Hepatocyte (in vitro differentiated cells): ENCODE measurements around the gene LTF. TPM values are rescaled to one million over a fixed set of nuclear protein-coding genes. Genes with fewer than 3 reads are reported as not detected.
A peak's percentile ranks its signal among the peaks of the same experiment; 100 is the strongest.

ENCODE experiments used
- DNase-seq: peaks from one replicate; pipeline ENCODE4 v3.0.0-alpha.2; 2016; ENCODE audit warnings: low spot score
- H2AFZ ChIP-seq: fragments of 200-600 bp; sonication (generic); 2 replicates; pipeline ENCODE4 v1.6.0; 2016; ENCODE audit warnings: antibody characterized with exemption, mild to moderate bottlenecking
- H3K27ac ChIP-seq: fragments of 200-600 bp; sonication (generic); 2 replicates; pipeline ENCODE4 v1.5.1; 2016; ENCODE audit warnings: mild to moderate bottlenecking
- H3K27me3 ChIP-seq: fragments of 200-600 bp; sonication (generic); 2 replicates; pipeline ENCODE4 v1.6.1; 2016
- H3K36me3 ChIP-seq: fragments of 200-600 bp; sonication (generic); replicated peaks from 2 replicates; pipeline ENCODE4 v1.5.1; 2016; ENCODE audit warnings: low read depth; ENCODE audit not compliant: insufficient read depth
- H3K4me1 ChIP-seq: fragments of 200-600 bp; sonication (generic); 2 replicates; pipeline ENCODE4 v1.5.1; 2016; ENCODE audit warnings: mild to moderate bottlenecking, moderate library complexity; ENCODE audit not compliant: insufficient read depth
- H3K4me2 ChIP-seq: fragments of 200-600 bp; sonication (generic); 2 replicates; pipeline ENCODE4 v1.6.0; 2016
- H3K4me3 ChIP-seq: fragments of 200-600 bp; sonication (generic); 2 replicates; pipeline ENCODE4 v1.5.1; 2016; ENCODE audit warnings: mild to moderate bottlenecking
- H3K79me2 ChIP-seq: fragments of 200-600 bp; sonication (generic); 2 replicates; pipeline ENCODE4 v1.6.0; 2017; ENCODE audit warnings: mild to moderate bottlenecking
- H3K9me2 ChIP-seq: fragments of 200-600 bp; sonication (generic); replicated peaks from 2 replicates; pipeline ENCODE4 v1.6.0; 2017; ENCODE audit warnings: mild to moderate bottlenecking; ENCODE audit not compliant: insufficient read depth
- H3K9me3 ChIP-seq: fragments of 200-600 bp; sonication (generic); 2 replicates; pipeline ENCODE4 v1.5.1; 2016; ENCODE audit warnings: low read depth, mild to moderate bottlenecking
- H4K20me1 ChIP-seq: fragments of 200-600 bp; sonication (generic); 2 replicates; pipeline ENCODE4 v1.6.0; 2016; ENCODE audit warnings: mild to moderate bottlenecking; ENCODE audit not compliant: insufficient read depth, poor library complexity, severe bottlenecking
- CTCF ChIP-seq: fragments of 200-600 bp; sonication (generic); IDR thresholded peaks from 2 replicates; pipeline ENCODE4 v1.5.1; 2016; ENCODE audit warnings: antibody characterized with exemption, mild to moderate bottlenecking; ENCODE audit not compliant: poor library complexity
- EZH2 ChIP-seq: fragments of 200-600 bp; sonication (generic); IDR thresholded peaks from 2 replicates; pipeline ENCODE4 v1.6.1; 2016; ENCODE audit warnings: antibody characterized with exemption, mild to moderate bottlenecking, borderline replicate concordance
- EZH2phosphoT487 ChIP-seq: fragments of 200-600 bp; sonication (generic); IDR thresholded peaks from one replicate; pipeline ENCODE4 v1.6.1; 2018; ENCODE audit warnings: antibody characterized with exemption, mild to moderate bottlenecking, low read depth, moderate library complexity; ENCODE audit not compliant: unreplicated experiment, severe bottlenecking
- WGBS: methylation state at CpG from one replicate; pipeline ENCODE4 v1.1.6; 2016; ENCODE audit warnings: low lambda C conversion rate; ENCODE audit errors: missing lambda C conversion rate; 5-methylcytosine and 5-hydroxymethylcytosine counted together
- polyA plus RNA-seq: library from polyadenylated mRNA; unstranded; fragments of >200 nt; fragmentation: Nextera tagmentation; extraction: Ambion mirVana; gene quantifications from 2 replicates; pipeline ENCODE4 v1.2.1, GENCODE V29; 2016
- total RNA-seq: library from RNA; depleted of rRNA; stranded (reverse); fragments of >200 nt; gene quantifications from 2 replicates; pipeline ENCODE4 v1.2.3, GENCODE V29; 2014

LTF gene
- total and polyA plus RNA-seq, 2 experiments from 2014 or later = 1.8 TPM; not detected in 1

- WGBS = 94% methylated on average over 2 of the region's 2 CpGs
- H3K79me2 ChIP-seq = no peaks in the 10 kb centered on the region
- H3K4me2 ChIP-seq = no peak overlapping the region
- TF ChIP-seq CTCF = no peak
- TF ChIP-seq EZH2phosphoT487 = no peak
- TF ChIP-seq EZH2 = no peak
- H4K20me1 ChIP-seq = no peaks in the 10 kb centered on the region
- H3K9me3 ChIP-seq = no peaks in the 10 kb centered on the region
- H3K27ac ChIP-seq = no peak overlapping the region
- H2AFZ ChIP-seq = no peak overlapping the region
- no peaks in the 10 kb centered on the region for H3K27me3 ChIP-seq
- no peaks in the 10 kb centered on the region for H3K36me3 ChIP-seq
- H3K9me2 ChIP-seq = no peaks in the 10 kb centered on the region
- H3K4me1 ChIP-seq = peaks cover 12% of the 10 kb centered on the region
- DNase-seq = peak; percentile 1
- H3K4me3 ChIP-seq = no peak overlapping the region
Measured at GRCh38 chr3:46483825-46484224, 19.1 kb upstream of the LTF start.

DNA sequence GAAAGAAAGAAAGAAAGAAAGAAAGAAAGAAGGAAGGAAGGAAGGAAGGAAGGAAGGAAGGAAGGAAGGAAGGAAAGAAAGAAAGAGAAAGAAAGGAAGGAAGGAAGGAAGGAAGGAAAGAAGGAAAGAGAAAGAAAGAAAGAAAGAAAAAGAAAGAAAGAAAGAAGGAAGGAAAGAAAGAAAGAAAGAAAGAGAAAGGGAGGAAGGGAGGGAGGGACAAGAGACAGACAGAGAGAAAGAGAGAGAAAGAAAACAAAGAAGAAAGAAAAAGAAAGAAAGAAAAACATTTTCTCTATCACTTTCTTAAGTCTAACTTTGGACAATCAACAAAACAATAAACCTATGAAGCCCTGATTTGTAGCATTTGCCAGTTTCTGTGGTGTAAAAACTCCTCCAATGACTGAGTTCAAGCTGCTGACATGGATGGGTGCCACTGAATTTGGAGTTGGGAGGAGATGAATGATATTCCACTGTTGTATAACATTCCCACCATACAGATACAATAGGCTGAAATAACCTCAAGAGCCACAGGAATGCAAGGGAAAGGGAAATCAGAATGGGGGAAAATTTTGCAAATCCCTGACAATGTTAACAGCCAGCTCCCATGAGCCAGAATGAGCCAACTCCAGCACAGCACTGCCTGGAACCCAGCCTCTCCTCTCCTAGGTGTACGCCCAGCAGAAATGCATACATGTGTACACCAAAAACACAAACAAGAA lies 18.1 kb upstream of the LTF start:
- Histone ChIP-seq H3K36me3 (no peaks in the 10 kb centered on the region), H3K9me2 (no peaks in the 10 kb centered on the region), H3K4me2 (no peak overlapping the region), H4K20me1 (no peaks in the 10 kb centered on the region), H2AFZ (no peak overlapping the region), H3K27me3 (no peaks in the 10 kb centered on the region), H3K27ac (no peak overlapping the region), H3K79me2 (no peaks in the 10 kb centered on the region), H3K4me3 (no peak overlapping the region), H3K9me3 (no peaks in the 10 kb centered on the region), H3K4me1 (peaks cover 12% of the 10 kb centered on the region)
- DNase-seq = no peak
- WGBS = 94% methylated on average over 1 of the region's 1 CpG
- TF ChIP-seq CTCF (no peak), EZH2phosphoT487 (no peak), EZH2 (no peak)

- H3K79me2 ChIP-seq = no peaks in the 10 kb centered on the region
- no peak overlapping the region for H2AFZ ChIP-seq
- 95% methylated on average over 4 of the region's 4 CpGs for WGBS
- TF ChIP-seq EZH2phosphoT487 (no peak), EZH2 (no peak), CTCF (no peak)
- peaks cover 12% of the 10 kb centered on the region for H3K4me1 ChIP-seq
- no peak for DNase-seq
- no peaks in the 10 kb centered on the region for H4K20me1 ChIP-seq
- H3K36me3 ChIP-seq = no peaks in the 10 kb centered on the region
- H3K9me2 ChIP-seq = no peaks in the 10 kb centered on the region
- H3K4me2 ChIP-seq = no peak overlapping the region
- no peak overlapping the region for H3K4me3 ChIP-seq
- H3K27ac ChIP-seq = no peak overlapping the region
- no peaks in the 10 kb centered on the region for H3K9me3 ChIP-seq
- no peaks in the 10 kb centered on the region for H3K27me3 ChIP-seq
Measured at GRCh38 chr3:46481636-46482035, 16.9 kb upstream of the LTF start.
